Stomach smooth muscle (tissue), 2 donors: ENCODE results near the gene TMEM80.
"Not testable (repeated sequence)": the region's sequence is repeated elsewhere in the genome, so short reads cannot be mapped to it uniquely, and the experiment has no call there.

Experiments
- H3K27ac ChIP-seq: one replicate; pipeline ENCODE4 v1.7.0; 2013; ENCODE audit warnings: mild to moderate bottlenecking, low read length, inconsistent platforms
- H3K27me3 ChIP-seq, 2 donors: one replicate each; pipeline ENCODE4 v1.7.0; 2013; ENCODE audit warnings: low read length in 2 of 2; ENCODE audit not compliant: insufficient read depth in 2 of 2, control insufficient read depth in 1 of 2
- H3K36me3 ChIP-seq, 2 donors: one replicate each; pipeline ENCODE4 v1.7.0; 2013; ENCODE audit warnings: low read length in 2 of 2; ENCODE audit not compliant: control insufficient read depth in 2 of 2, insufficient read depth in 2 of 2
- H3K4me1 ChIP-seq: one replicate; pipeline ENCODE4 v1.7.0; 2013; ENCODE audit warnings: low read length; ENCODE audit not compliant: control insufficient read depth, insufficient read depth
- H3K4me3 ChIP-seq, 2 donors: one replicate each; pipeline ENCODE4 v1.7.0; 2013; ENCODE audit warnings: low read length in 2 of 2
- H3K9ac ChIP-seq, 2 donors: one replicate each; pipeline ENCODE4 v1.7.0; 2013; ENCODE audit warnings: low read length in 2 of 2, mild to moderate bottlenecking in 1 of 2
- H3K9me3 ChIP-seq, 2 donors: one replicate each; pipeline ENCODE4 v1.7.0; 2013; ENCODE audit warnings: low read length in 2 of 2; ENCODE audit not compliant: control insufficient read depth in 2 of 2
- donor health status: healthy.
- donor health status: Pancreatic carcinoma.

TMEM80 gene

GRCh38 chr11:728901-729491 is 33.4 kb downstream of the TMEM80 start:
- no peak overlapping the region for H3K27ac ChIP-seq
- H3K9ac ChIP-seq, result no peak overlapping the region
- peaks cover 22 to 54% of the 10 kb centered on the region in 2 donors for H3K27me3 ChIP-seq

GRCh38 chr11:729492-730074 is 34.0 kb downstream of the TMEM80 start:
- H3K4me1 ChIP-seq, result peaks cover 23% of the 10 kb centered on the region
- no peak overlapping the region for H3K4me3 ChIP-seq
- H3K9me3 ChIP-seq, result no peaks in the 10 kb centered on the region
- no peak overlapping the region for H3K27ac ChIP-seq
- H3K9ac ChIP-seq, result no peak overlapping the region
- H3K27me3 ChIP-seq, result peaks cover 18 to 48% of the 10 kb centered on the region in 2 donors
- H3K36me3 ChIP-seq, result no peaks in the 10 kb centered on the region

More at GRCh38 chr11:728901-729491, 33.4 kb downstream of the TMEM80 start:
- Histone ChIP-seq H3K4me3 (no peak overlapping the region), H3K9me3 (no peaks in the 10 kb centered on the region), H3K36me3 (no peaks in the 10 kb centered on the region), H3K4me1 (peaks cover 23% of the 10 kb centered on the region)

GRCh38 chr11:733072-733471 is 37.5 kb downstream of the TMEM80 start:
- peaks cover 6% of the 10 kb centered on the region for H3K4me1 ChIP-seq
- H3K36me3 ChIP-seq, result no peaks in the 10 kb centered on the region

GRCh38 chr11:734541-734940 is 38.9 kb downstream of the TMEM80 start:
- not testable (repeated sequence) for H3K4me3 ChIP-seq, H3K9ac ChIP-seq, H3K4me1 ChIP-seq, H3K36me3 ChIP-seq, H3K27ac ChIP-seq, H3K9me3 ChIP-seq, H3K27me3 ChIP-seq

More at GRCh38 chr11:733072-733471, 37.5 kb downstream of the TMEM80 start:
- Histone ChIP-seq H3K4me3 (no peak overlapping the region), H3K27ac (no peak overlapping the region), H3K9me3 (no peaks in the 10 kb centered on the region), H3K27me3 (peaks cover 5 to 15% of the 10 kb centered on the region in 2 donors), H3K9ac (no peak overlapping the region)

GRCh38 chr11:737366-737765 is 41.8 kb downstream of the TMEM80 start:
- H3K4me3 ChIP-seq, result no peak overlapping the region
- H3K9me3 ChIP-seq, result no peaks in the 10 kb centered on the region
- no peak overlapping the region for H3K9ac ChIP-seq
- H3K27me3 ChIP-seq, result peaks cover 0 to 3% of the 10 kb centered on the region in 2 donors
- no peaks in the 10 kb centered on the region for H3K4me1 ChIP-seq
- no peak overlapping the region for H3K27ac ChIP-seq
- no peaks in the 10 kb centered on the region for H3K36me3 ChIP-seq

- H3K4me3 ChIP-seq, H3K36me3 ChIP-seq, H3K27ac ChIP-seq, H3K9me3 ChIP-seq, H3K4me1 ChIP-seq, H3K9ac ChIP-seq, H3K27me3 ChIP-seq: not testable (repeated sequence)
These were observed 42.3 kb downstream of the TMEM80 start for GRCh38 chr11:737899-738298.

GRCh38 chr11:742156-742546 is 46.5 kb downstream of the TMEM80 start:
- H3K27me3 ChIP-seq, result peaks cover 0 to 3% of the 10 kb centered on the region in 2 donors
- no peak overlapping the region for H3K27ac ChIP-seq
- no peaks in the 10 kb centered on the region for H3K9me3 ChIP-seq

GRCh38 chr11:742571-743201 is 47.1 kb downstream of the TMEM80 start:
- H3K36me3 ChIP-seq, result no peaks in the 10 kb centered on the region
- H3K4me1 ChIP-seq, result peaks cover 11% of the 10 kb centered on the region
- H3K27ac ChIP-seq, result no peak overlapping the region
- H3K27me3 ChIP-seq, result no peaks in the 10 kb centered on the region
- H3K9me3 ChIP-seq, result no peaks in the 10 kb centered on the region
- no peak overlapping the region for H3K9ac ChIP-seq
- H3K4me3 ChIP-seq, result no peak overlapping the region

More at GRCh38 chr11:742156-742546, 46.5 kb downstream of the TMEM80 start:
- Histone ChIP-seq H3K36me3 (no peaks in the 10 kb centered on the region), H3K9ac (no peak overlapping the region), H3K4me3 (no peak overlapping the region), H3K4me1 (peaks cover 9% of the 10 kb centered on the region)

GRCh38 chr11:745428-745827 is 49.8 kb downstream of the TMEM80 start:
- peaks cover 30% of the 10 kb centered on the region for H3K4me1 ChIP-seq
- H3K36me3 ChIP-seq, result no peaks in the 10 kb centered on the region
- no peaks in the 10 kb centered on the region for H3K9me3 ChIP-seq
- no peak overlapping the region for H3K27ac ChIP-seq
- H3K4me3 ChIP-seq, result no peak overlapping the region
- no peak overlapping the region for H3K9ac ChIP-seq
- no peaks in the 10 kb centered on the region for H3K27me3 ChIP-seq

- H3K36me3 ChIP-seq, result no peaks in the 10 kb centered on the region
- no peaks in the 10 kb centered on the region for H3K27me3 ChIP-seq
- H3K9me3 ChIP-seq, result no peaks in the 10 kb centered on the region
- peak overlapping the region; percentile 60 to 63 for H3K9ac ChIP-seq
- peak overlapping the region; percentile 69 to 83 for H3K4me3 ChIP-seq
- H3K4me1 ChIP-seq, result peaks cover 30% of the 10 kb centered on the region
- peak overlapping the region; percentile 55 for H3K27ac ChIP-seq
These were observed 50.9 kb downstream of the TMEM80 start for GRCh38 chr11:746289-747157.
